Measurements from ENCODE around the gene OPN1SW.

OPN1SW gene

DNA sequence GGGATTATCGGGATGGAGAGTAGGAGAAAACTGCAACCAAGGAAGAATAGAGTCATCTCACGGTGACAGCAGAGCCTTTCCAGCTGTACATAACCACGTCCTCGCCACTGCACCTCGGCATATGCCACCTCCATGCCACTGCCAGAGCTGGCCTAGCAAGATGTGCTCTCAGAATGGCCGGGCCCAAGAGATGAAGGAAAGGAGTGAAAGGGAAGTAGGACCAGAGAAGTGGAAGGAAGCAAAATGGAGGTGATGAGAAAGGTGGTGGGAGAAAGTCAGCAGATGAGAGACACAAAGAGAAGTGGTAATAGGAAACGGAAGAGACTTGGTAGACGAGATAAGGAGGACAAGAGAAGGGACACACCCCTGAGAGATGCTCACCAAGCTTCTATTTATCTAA, 44.4 kb downstream of the OPN1SW start:
- DNase-seq, result no peak

DNA sequence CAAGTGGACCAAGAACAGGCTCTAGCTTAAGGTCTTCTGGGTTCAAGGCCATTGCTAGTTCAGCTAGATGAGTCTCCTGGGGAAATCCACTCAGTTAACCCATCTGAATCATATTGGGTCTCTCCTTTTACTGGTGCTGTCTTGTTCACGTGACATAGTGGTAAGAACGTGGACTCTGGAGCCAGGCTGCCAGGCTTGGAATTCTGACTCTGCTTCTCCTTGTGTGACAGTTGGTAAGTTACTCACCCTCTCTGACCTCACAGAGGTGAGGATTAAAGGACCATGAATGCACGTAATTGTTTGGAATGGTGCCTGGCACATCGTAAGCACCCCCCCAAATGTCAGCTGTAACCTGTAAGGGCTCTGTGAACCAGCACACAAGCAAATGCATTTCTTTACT, 46.1 kb downstream of the OPN1SW start:
- no peak for DNase-seq

DNA sequence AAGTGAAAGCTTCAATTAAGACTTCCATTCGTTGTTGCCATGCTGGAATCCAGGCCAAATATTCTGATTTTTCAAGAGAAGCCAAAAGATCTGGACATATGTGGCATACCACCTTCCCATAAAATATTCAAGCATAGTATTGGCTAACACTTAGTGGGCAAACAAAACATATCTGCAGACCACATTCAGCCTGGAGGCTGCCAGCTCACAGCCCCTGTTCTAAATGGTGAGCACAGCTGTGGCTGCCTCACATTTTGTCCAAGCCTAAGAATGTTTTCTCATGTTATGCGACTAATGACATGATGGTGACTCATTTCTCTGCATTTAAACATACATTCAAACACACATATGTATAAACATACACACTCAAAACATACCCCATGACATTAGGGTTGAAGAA, 47.0 kb downstream of the OPN1SW start:
- no peak for DNase-seq

DNA sequence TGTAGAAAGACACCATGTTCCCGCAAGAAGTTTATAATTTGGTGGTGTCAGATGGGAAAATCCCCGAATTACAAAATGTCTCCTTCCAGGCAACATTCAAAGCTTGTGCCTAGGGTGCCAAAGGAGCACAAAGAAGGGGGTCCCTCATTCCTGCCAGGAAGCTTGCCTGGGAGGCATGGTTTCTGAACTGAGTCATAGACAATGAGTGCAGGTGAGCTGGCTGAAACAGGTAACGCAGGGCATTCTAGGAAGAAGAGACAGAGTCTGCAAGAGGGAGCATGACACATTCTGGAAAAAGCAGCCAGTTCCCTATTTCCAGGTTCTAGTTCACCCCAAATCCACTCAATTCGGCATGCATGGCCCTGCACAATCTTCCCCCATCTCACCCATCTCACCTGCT, 48.4 kb downstream of the OPN1SW start:
- DNase-seq, result peak in 1 of 3 donors; percentile 28

DNA sequence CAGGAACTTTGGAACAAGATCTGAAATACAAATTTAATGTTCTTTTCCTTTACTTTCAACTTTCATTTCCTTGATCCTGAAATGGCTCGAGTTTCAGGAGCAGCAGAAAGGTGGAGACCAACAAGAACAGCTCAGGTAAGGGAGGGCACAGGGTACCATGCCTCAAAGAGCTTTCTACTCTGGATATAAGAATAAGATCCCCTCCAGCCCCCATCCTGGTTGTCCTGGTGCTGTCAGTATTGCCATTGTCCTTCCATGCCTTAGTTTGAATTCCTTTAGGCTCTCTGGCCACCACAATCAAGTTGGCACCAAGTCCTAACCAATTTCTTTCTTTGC, 48.9 kb downstream of the OPN1SW start:
- no peak for DNase-seq

DNA sequence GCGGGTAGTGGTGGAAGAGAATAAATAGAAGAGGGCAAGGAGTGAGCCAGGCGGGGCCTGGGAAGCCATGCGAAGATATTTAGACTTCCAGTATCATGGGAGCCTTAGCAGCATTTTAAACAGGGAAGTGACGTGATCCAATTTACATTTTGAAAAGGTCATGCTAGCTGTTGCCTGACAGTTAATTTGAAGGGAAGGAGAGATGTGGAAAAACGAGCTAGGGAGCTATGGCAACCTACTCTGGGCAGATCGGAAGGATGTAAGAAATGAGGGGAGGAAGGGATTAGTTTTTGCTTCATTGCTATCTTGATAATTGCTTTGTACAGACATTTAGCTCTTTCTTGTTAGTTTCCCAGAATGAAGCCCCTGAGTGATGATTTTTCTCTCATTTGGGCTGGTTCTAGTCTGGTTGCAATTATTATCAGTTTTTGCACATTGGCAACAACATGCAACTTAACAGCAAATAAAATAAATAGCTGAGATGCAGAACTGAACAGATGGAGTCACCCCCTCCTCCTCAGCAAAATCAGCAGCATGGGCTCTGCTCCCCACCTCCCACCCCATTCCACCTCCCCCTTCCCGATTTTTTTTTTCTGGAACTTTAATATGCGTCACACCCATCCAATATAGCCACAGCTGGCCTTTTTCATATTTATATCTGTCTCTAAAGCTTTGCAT, 49.4 kb downstream of the OPN1SW start:
- DNase-seq, result no peak

DNA sequence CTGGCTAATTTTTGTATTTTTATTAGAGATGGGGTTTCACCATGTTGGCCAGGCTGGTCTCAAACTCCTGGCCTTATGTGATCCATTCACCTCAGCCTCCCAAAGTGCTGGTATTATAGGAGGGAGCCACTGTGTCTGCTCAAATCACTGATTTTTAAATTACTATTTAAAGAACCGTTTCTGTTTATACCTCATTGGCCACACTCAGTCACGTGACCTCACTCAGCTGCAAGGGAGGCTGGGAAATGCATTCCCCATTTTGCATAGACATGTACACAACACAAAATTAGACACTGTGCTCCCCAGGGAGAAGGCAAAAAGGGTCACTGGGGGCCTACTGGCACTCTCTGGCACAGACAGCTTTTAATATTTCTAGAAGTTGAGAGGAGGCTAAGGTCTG, 50.1 kb downstream of the OPN1SW start:
- no peak for DNase-seq

DNA sequence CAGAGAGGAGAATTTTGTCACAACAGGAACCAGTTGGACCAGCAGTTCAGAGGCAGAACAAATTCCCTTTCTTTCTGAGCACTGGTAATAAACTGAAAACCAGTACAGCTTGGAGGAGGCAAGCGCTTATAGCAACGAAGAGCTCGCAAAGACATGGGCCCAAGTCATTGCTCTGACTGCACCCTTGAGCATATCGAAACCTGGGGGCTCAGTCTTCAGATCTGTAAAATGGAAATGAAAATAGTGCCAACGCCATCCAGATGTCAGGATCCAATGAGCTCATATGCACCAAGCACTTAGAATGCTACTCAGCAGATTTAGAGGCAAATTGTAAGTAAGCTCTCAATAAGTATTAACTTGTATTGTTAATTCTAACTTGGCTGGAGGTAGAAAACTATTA, 50.9 kb downstream of the OPN1SW start:
- DNase-seq, result no peak

All from suppressor macrophage treated with lipopolysaccharide for 1 hour (primary cell).